NCI-H1436 treated with DMSO at 0.1 percent for 48 hours (cell line): ENCODE measurements around the gene PEMT.

Experiments
- DNase-seq: peaks from one replicate; lab custom pipeline; 2025; lab: John Stamatoyannopoulos, UW

The PEMT gene

DNA sequence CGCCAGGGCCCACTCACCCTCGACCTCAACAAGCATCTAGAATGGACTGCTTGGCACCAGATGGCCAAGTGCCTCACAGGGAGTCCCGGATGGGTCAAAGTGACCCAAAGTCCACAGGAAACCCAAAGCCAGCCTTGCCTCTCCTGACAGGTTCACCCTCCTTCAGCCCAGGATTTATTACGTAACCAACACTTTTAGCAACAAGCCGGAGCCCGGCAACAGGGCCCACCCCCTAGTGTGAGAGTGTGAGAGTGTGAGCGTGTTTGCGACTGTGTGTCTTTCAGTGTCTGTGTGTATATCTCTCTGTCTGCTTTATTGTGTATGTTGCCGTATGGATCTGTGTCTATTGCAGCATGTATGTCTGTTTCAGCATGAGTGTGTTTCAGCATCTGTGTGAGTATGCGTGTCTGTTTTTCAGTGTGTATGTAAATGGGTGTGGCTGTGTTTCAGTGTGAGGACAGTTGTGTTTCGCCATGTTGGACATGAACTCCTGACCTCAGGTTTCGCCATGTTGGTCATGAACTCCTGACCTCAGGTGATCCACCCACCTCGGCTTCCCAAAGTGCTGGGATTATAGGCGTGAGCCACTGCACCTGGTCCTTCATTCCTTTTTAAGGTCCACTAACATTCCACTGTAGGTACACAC lies 13.7 kb upstream of the PEMT start:
- DNase-seq = no peak

DNA sequence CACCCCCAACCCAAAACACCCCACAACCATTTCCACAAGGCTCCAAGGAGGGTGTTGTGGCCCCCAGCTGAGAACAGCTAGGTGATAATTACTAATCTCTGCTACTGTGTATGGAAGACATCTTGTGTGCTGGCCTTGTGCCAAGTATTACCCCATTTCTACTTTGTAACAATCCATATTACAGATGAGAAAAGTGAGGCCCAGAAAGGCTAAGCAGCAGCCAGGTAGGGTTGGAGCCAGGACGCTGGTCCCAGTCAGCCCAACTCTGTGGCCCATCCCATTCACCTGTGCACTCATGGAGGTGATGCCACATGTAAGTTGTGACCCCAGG lies 12.4 kb upstream of the PEMT start:
- no peak for DNase-seq

DNA sequence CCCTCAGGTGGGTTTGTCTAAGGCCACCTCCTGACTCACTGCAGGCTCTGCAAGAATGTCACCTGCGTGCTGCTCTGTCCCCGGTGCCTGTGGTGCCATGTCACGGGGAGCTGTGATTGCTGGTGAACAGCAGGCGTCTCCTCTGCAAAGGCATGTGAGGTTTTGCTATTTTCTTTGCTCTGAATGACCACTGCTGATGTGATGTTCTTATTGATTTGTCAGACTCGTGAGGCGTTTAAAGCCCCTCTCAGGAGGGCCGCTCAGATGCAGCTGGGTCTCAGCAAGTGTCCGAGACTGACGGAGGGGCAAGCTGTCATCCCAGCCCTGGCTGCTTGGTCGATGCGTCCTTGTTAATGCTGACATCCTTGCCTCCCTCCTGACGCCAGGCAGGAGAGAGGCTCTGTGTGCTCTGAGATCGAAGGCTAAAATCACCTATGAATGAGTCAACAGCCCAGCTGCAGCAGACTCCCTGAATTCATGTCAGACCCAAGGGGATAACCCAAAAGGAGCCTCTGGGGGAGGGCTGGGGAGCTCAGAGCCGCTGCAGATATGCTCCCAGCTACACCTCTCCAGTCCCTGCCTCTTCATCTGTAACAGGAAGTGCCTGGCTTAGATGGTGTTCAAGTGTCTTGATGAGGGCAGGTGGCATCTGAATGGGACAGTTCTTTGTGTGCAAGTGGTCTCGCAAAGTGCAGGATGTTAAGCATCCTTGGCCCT lies 11.8 kb upstream of the PEMT start:
- DNase-seq = peak; percentile 83

DNA sequence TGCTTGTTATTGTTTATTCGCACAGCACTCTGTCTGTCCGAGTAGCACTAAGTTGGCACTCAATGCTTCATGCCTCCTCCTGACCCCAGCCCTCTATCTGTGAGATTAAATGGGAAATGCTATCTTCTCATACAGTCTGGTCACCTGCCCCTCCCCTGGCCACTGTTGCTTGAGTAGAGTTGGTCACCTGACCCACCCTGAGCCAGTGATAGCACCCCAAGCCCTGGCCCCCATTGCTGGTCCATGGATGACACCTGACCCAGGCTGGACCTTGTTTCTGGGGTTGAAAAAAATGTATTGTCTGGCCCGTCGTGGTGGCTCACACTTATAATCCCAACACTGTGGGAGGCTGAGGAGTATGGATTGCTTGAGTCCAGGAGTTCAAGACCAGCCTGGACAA lies 8.5 kb upstream of the PEMT start:
- no peak for DNase-seq

DNA sequence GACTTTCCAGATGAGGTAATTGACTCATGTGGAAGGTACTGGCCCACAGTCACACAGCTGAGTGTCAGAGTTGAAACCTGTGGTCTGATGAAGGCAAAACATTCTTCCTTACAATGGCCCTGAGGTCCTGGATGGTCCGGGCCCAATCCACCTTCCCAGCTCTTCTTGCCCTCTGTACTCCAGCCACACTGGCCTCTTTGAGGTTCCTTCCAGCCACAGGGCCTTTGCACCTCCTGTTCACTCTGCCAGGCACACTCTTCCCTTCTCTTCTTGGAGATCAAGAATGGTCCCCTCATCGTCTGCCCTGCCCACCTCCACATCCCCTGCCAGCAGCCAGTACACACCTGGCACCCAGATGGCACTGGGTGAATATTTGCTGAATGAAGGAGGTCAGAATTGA lies 6.5 kb upstream of the PEMT start:
- no peak for DNase-seq

DNA sequence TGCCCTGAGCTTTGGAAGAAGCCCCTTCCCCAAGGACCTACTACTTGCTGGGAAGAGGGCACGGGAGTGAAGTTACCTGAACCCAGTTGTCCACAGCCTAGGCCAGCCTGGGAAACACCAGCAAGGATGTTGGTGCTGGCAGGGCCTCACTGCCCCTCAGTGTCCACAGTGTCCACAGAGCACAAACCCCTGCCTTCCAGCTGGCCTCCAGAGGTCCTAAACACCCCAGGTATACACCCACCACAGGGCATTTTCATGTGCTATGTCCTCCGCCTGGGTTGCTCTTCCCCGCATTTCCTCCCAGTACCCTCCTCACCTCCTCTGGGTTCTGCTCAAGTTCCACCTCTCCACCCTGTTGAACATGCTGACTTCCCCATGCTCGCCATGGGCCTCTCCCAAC lies 4.2 kb upstream of the PEMT start:
- no peak for DNase-seq

GRCh38 chr17:17593222-17593620 lies 1.7 kb upstream of the PEMT start:
- DNase-seq = no peak

- DNase-seq = no peak
These were observed 589 bp downstream of the PEMT start for GRCh38 chr17:17590883-17591354.

- DNase-seq = no peak
These were observed 1.3 kb downstream of the PEMT start for GRCh38 chr17:17590141-17590751.

- no peak for DNase-seq
These were observed 3.7 kb downstream of the PEMT start for GRCh38 chr17:17587614-17588337.

DNA sequence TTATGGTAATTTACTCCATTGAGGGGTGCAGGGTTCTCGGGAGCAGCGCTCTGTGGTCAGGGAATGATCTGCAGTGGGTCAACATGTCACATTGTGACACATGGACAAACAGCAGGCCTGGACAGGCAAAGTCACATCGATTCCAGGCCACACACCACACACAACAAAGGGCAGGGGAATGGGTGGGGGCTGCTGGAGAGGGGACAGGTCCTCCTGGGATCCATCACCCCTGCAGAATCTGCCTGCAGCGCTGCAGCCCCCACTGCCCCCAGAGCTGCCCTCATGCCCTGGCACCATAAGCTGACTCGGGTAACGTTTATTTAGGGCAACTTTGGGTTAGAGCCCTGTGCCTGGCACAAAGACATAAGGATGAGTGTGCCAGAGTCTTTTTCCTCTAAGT lies 9.1 kb downstream of the PEMT start:
- no peak for DNase-seq

- no peak for DNase-seq
These were observed 10.0 kb downstream of the PEMT start for GRCh38 chr17:17581509-17581908.

- no peak for DNase-seq
These were observed 10.6 kb downstream of the PEMT start for GRCh38 chr17:17580662-17581470.

DNA sequence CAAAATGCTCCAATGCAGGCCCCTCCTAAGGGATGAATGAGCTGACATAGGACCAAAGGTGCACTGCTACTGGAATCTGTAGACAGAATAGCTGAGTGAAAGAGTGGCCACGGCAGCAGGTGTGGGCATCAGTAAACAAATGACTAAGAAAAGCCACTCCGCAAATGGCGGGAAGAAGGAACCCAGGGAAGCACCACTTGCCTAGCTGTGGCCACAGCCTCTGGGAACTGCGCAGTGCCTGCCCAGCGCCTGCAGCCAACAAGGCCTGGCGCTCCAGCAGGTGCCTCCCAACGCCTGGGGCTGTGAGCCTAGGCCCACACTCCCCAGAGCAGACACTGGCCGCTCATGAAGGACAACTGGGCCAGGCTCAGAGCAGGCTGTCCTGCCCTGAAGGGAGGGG lies 11.8 kb downstream of the PEMT start:
- DNase-seq = no peak

- DNase-seq = no peak
These were observed 14.1 kb downstream of the PEMT start for GRCh38 chr17:17577373-17577772.

DNA sequence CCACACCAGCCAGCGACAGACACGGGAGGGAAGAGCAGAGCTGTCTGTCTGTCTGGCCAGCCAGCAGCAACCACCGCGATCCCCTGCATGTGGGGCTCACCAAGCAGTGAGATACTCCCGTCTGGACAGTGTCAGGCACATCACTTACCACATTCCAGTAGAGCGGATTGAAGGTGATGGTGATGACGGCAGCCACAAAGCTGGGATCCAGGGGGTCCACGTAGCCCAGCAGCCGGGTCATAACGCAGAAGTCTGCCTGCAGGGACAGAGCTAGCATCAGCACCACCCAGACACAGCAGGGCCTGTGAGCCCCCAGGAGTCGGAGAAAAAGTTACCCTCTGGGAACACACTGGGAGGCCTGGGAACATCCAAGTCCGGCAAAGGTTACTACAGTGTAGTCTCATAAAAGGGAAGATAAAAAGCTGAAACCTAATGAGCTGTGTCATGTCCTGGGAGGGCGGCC lies 14.7 kb downstream of the PEMT start:
- DNase-seq = no peak

GRCh38 chr17:17575360-17576251 lies 15.9 kb downstream of the PEMT start:
- DNase-seq = no peak

- DNase-seq = no peak
These were observed 17.6 kb downstream of the PEMT start for GRCh38 chr17:17573912-17574311.

DNA sequence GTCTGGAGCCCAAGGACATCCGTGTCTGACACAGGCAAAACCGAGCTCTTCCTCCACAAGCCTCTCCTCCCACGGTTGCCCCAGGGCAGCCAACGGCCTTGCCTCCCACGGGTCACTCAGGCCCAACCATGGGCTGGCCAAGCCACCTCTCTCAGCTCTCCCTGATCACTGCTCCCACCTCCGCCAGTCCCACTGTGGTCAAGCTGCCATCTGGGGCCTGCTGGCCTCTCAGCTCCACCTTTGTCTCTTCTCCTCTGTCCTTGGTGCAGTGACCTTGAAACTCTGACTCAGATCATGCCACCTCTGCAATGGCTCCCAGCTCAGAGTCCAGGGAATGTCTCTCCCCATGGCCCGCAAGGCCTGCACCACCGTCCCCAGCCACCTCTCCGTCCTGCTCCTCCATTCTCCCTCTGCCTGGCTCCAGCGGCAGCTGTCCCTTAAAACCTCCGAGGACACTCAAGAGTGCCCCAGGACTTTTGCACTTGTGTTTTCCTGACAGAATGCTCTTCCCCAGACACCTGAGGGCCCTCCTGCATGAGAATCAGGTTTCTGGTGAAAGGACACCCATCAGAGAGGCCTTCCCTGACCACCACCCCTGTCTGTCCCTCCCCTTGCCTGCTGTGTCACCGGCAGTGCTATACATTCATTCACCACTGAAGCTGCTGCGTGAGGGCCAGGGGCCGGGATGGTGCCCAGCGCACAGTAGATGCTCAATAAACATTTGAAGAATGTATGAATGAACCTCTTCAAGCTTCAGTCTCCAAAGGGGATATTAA lies 19.3 kb downstream of the PEMT start:
- DNase-seq = no peak
